ENCODE measurements around the gene HDAC8.
"Not testable (repeated sequence)": the region's sequence is repeated elsewhere in the genome, so short reads cannot be mapped to it uniquely, and the experiment has no call there.

Gene HDAC8

DNA sequence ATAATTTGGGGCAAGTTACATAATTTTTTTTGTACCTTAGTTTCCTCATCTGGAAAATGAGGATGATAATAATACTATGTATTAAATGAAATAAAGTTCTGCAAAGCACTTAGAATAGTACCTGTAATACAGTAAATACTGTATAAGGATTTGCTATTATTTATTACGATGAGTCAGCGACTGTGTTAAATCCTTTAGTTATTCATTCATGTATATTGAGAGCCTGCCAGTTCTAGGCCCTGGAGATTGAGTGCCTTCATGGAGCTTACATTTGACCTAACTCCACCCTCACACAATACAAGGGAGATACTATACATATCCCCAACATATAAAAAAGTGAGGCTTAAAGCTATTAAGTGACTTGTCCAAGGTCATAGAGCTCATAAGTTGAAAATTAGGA lies 199.9 kb downstream of the HDAC8 start:
- no peak for DNase-seq

DNA sequence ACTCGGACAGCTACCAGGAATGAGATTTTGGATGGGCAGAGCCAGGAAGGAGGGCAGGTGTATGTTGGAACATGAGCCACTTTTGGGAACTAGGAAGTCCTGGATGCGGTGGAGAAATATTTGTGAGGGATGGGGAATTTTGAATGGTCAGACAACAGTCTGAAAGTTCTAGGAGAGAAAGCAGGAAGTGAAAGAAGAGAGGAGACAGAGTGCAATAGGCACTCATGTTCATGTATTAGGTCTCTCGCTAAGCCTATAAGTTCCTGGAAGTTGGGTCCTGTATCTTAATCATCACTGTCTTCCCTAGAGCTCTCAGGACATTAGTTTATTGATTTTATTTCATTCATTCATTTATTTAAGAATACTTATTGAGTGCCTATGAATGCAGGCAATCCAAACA lies 201.2 kb downstream of the HDAC8 start:
- DNase-seq, result no peak

DNA sequence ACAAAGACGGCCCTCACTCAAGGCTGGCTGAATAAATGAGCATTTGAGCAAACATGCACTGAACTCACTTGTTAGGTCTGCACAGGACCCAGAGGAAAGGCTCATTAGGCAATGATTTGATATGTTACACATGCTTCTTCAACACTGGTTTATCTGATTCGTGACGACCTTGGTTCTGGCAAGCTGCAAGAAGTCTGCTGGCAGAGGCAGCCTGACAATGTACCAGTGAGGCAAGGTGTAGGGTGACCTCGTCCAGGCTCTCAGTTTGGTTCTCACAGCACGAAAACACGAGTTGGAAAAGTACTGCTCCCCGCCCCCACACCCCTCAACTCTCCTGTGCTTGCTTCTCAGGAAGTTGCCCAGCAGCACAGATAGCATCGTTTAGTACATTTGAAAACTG lies 203.8 kb downstream of the HDAC8 start:
- DNase-seq, result no peak

DNA sequence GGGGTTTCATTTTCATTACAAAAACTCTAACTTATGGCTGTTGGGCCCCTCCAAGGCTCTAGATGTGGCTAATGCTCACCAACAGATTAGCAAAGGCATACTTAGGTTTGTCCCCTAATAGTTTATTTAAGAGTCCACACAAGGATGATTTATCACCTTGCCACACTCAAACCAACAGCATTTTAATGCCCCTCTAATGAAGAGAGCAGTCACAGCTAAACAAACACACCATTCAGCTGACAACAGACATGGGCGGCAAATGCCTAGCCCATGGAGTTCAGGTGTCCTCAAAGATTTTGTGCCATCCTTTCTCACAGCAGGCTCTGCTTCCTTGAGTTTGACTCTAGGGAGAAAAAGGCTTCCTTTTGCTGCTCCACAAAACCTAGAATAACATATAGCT lies 205.1 kb downstream of the HDAC8 start:
- no peak for DNase-seq

DNA sequence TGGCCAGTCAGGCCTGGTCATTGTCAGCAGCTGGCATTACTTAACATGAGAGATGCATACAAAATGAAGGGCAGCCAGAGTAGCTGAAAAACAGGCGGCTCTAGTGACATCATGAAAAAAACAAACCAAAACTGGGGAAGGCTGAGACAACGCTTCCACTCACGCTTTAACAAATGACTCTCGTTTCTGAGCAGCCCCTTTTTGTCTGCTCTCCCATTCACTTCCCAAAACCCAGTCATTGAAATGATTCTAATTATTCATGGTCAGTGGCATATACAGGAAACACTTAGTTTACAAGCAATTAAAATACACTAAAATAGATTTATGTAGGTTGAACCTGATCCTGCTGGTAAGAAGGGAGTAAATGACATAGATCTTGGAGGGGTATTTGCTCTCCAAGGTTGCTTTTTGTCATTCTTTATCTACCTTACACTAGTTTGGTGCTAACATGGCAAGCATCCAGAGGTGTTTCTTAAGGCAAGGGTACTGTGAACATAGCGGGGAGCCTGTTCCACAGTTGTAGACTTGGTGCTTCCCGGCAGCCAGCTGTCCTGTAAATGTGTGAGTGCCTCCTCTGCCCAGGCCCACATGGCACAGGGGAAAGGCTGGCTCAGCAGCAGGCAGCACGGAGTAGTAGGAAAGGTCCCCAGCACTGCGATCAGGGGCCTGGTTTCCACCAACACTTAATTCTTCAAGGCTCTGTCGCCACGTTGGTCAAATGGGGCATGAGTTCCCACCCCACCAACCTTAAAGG lies 205.8 kb downstream of the HDAC8 start:
- no peak for DNase-seq

GRCh38 chrX:72366178-72366577 lies 206.5 kb downstream of the HDAC8 start:
- peak; percentile 94 for DNase-seq

DNA sequence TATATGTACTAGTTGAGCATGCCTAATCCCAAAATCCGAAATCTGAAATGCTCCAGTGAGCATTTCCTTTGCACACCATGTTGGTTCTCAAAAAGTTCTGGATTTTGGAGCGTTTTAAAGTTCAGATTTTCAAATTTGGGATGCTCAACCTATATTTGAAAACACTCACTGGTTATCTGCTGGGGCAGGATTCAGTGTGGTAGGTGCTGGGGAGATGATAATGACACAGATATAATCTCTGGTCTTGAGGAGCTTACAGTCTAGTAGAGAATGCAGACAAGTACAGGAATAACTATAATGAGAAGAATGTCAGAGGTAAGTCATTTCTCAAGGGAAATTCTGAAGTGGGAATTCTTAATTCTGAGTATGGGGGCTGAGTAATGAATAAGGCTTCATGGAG lies 207.5 kb downstream of the HDAC8 start:
- peak; percentile 8 for DNase-seq

DNA sequence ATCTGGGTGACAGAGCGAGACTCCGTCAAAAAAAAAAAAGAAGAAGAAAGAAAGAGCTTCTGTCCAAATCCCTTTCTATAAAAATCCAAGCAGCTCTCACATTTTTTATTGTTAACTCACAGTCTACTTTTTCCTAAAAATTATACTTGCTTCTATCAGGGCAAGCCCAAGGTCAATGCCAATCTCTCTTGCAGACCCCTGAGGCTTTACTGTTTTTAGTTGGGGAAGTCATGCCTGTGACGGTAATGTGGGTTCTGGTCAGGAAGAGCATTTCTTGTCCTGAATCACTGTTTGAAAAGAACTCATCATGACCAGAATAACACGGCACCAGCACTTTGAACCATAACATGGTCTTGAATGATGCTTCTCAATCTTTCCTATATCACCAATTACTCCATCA lies 212.3 kb downstream of the HDAC8 start:
- DNase-seq, result no peak

DNA sequence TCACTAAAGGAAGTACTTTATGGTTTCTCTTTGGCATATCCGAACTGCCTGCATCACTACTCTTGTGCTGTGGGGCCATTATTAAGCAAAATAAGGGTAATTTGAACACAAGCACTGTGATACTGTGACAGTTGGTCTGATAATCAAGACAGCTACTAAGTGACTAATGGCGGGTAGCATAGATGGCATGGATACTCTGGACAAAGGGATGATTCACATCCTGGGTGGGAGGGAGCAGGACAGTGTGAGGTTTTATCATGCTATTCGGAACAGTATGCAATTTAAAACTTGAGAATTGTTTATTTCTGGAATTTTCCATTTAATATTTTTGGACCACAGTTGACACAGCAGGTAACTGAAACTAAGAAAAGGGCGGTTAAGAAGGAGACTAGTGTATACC lies 214.3 kb downstream of the HDAC8 start:
- no peak for DNase-seq

DNA sequence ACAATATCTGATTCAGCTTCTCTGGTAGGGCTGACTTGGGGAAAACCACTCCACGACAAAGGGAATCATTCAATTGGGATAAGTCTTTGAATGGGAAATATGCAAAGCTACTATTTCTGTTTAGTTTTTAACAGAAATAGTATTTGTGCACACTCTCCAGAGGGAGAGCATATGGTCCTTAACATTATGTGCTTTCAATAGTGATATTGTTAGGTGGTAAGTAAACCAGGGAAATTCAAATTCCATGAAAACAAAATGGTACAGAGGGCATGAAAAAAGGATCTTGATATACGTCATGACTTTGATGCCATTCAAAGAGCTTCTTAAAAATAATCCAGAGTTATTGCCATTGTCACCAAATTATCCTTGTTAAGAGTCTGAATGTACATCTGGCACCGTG lies 219.9 kb downstream of the HDAC8 start:
- DNase-seq, result no peak

DNA sequence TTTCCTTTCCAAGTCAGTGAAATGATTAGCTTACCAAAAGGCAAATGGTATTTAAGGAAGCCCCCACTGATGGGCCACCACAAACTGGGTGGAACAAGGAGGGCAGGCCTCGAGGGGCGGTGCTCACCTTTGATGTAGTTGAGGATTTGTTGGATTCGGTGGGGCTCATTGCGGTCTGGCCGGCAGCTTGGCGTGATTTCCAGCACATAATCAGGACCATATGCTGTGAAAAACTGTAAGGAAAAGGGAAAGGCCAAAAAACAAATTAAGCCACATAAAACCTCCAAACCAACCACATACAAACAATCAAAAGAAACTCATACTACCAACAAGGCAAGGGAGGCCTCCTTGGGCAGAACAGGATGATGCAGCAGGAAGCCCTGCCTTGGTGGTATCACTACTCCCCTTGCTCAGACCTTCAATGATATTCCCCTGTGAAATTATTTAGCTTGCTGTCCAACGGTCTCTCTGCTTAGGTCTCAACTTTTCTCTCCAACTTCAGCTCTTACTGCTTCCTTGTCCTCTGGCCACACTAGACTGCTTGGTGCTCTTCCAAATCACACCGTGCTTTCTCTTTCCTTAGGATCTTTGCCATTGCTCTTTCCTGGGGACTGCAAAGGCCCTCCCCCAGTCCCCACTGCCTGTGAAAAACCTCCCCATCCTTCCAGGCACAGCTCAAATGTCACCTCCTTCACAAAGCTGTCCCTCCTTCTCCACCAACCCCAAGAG lies 220.9 kb downstream of the HDAC8 start:
- no peak for DNase-seq

DNA sequence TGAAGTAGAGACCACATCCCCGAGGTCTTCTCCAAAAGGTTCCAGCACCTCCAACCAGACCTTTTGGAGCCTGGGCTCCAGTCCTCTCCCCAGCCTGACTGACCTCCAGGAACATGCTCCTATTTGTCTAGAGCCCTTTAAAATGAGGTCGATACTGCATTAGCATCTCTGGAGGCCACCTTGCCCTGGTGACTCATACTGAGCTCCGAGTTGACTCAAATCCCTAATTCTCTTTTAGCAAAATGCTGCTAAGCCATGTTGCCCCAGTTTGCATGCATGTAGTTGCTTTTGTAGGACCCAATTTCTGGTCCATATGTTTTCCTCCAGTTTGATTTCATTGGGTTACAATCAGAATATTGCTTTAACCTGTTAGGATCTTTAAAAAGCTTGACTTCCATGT lies 223.5 kb downstream of the HDAC8 start:
- no peak for DNase-seq

- DNase-seq, result peak; percentile 8
Measured at GRCh38 chrX:72348247-72348979, 224.2 kb downstream of the HDAC8 start.

- DNase-seq, result no peak
Measured at GRCh38 chrX:72347366-72347765, 225.3 kb downstream of the HDAC8 start.

GRCh38 chrX:72346302-72346949 lies 226.2 kb downstream of the HDAC8 start:
- DNase-seq, result no peak

DNA sequence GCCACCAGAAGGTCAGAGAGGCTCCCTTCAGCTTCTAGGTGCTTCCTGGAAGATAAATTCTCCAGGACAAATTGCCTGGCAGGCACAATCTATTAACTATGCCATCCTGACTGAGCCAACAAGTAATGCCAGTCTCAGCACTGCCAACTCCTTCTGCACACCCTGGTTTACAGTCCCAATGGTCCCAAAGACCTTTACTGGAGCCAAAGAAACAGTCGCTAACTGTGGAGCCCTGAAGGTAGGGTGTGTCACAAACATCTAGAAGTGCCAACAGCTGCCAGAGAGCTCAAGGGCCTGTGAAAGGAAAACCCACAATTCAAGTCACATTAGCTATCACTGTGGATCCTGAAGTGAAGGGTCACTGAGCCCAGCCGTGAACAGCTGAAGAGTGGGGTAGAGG lies 232.0 kb downstream of the HDAC8 start:
- no peak for DNase-seq

DNA sequence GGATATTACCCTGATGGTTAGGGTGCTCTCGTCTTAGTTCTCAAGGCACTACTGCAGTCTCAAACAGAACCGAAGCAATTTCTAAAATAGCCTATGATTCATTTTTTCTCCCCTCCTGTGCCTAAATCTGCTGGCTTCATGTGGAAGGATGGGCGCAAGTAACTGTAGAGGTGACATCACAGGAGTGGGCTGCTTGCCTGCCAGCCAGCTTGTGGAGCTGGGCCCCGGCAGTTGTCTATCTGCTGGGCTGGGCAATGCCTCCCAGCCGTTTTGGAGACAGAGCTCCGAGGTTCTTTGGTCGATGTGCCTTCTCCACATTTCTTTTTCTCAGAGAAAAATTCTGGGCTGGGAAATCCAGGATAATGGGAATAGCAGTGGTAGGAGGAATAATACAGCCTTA lies 232.6 kb downstream of the HDAC8 start:
- no peak for DNase-seq

DNA sequence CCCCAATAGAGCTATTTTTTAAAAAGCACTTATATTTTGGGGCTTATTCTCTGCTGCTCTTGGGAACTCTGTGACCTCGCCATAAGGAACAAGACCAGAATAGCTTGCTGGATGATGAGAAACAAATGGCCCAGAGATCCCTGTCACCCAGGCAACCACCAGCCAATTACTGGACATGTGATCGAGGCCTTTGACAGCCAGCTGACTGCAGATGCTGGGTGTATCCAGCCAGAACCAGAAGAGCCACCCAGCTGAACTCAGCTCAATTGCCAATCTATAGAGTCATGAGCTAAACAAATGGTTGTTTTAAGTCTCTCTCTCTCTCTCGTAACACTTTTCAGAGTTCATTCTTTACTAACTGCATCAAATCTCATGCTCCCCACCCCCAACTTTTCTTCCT lies 242.5 kb downstream of the HDAC8 start:
- DNase-seq, result no peak

GRCh38 chrX:72326605-72327300 lies 245.9 kb downstream of the HDAC8 start:
- no peak for DNase-seq

DNA sequence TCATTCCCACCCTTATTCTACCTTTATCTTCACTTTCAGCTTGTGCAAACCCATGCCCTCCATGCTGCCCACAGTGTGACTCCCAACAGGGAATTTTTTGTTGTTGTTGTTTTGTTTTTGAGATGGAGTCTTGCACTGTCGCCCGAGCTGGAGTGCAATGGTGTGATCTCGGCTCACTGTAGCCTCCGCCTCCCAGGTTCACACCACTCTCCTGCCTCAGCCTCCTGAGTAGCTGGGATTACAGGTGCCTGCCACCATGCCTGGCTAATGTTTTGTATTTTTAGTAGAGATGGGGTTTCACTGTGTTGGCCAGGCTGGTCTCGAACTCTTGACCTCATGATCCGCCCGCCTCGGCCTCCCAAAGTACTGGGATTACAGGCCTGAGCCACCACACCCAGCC lies 253.0 kb downstream of the HDAC8 start:
- DNase-seq, result not testable (repeated sequence)

- no peak for DNase-seq
Measured at GRCh38 chrX:72317139-72317538, 255.5 kb downstream of the HDAC8 start.

DNA sequence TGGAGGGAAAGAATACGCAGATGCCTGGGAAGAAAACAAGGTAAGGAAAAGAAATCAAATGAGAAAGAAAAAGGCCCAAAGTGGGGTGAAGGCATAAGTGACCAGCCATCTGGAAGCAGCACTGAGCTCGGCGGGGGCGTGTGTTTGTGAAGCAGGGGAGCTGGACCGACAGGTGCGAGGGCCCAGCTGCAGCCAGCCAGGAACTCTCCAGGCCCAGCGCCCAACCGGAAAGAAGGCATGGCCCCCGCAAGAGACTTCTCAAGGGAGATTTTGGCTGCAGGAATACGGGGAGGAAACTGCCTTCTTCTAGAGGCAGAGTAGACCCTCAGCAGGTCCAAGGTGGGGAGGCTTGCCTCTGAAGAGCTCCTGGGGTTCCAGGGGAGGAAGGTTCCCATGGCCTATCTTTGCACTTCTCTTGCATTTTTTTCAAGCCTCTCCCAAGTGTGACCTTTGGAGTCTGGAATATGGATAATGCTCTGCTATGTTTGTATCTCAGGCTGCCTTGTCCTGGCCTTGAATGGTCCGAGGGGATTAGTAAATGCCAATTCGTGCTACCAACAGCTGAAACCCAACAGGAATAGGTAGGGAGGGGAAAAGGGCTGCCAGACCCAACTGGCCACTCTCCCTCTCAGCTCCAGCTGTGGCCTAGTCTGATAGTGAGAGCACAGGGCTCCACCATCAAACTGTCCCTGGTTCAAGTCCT lies 256.1 kb downstream of the HDAC8 start:
- DNase-seq, result no peak

Measured in OCI-M1 (cell line).